Hepatocyte (in vitro differentiated cells): Measurements from ENCODE around the gene RRP12. TPM values are rescaled to one million over a fixed set of nuclear protein-coding genes. Genes with fewer than 3 reads are reported as not detected.

Experiments
- DNase-seq: peaks from one replicate; pipeline ENCODE4 v3.0.0-alpha.2; 2016; ENCODE audit warnings: low spot score
- H2AFZ ChIP-seq: fragments of 200-600 bp; sonication (generic); 2 replicates; pipeline ENCODE4 v1.6.0; 2016; ENCODE audit warnings: antibody characterized with exemption, mild to moderate bottlenecking
- H3K27ac ChIP-seq: fragments of 200-600 bp; sonication (generic); 2 replicates; pipeline ENCODE4 v1.5.1; 2016; ENCODE audit warnings: mild to moderate bottlenecking
- H3K27me3 ChIP-seq: fragments of 200-600 bp; sonication (generic); 2 replicates; pipeline ENCODE4 v1.6.1; 2016
- H3K36me3 ChIP-seq: fragments of 200-600 bp; sonication (generic); replicated peaks from 2 replicates; pipeline ENCODE4 v1.5.1; 2016; ENCODE audit warnings: low read depth; ENCODE audit not compliant: insufficient read depth
- H3K4me1 ChIP-seq: fragments of 200-600 bp; sonication (generic); 2 replicates; pipeline ENCODE4 v1.5.1; 2016; ENCODE audit warnings: mild to moderate bottlenecking, moderate library complexity; ENCODE audit not compliant: insufficient read depth
- H3K4me2 ChIP-seq: fragments of 200-600 bp; sonication (generic); 2 replicates; pipeline ENCODE4 v1.6.0; 2016
- H3K4me3 ChIP-seq: fragments of 200-600 bp; sonication (generic); 2 replicates; pipeline ENCODE4 v1.5.1; 2016; ENCODE audit warnings: mild to moderate bottlenecking
- H3K79me2 ChIP-seq: fragments of 200-600 bp; sonication (generic); 2 replicates; pipeline ENCODE4 v1.6.0; 2017; ENCODE audit warnings: mild to moderate bottlenecking
- H3K9me2 ChIP-seq: fragments of 200-600 bp; sonication (generic); replicated peaks from 2 replicates; pipeline ENCODE4 v1.6.0; 2017; ENCODE audit warnings: mild to moderate bottlenecking; ENCODE audit not compliant: insufficient read depth
- H3K9me3 ChIP-seq: fragments of 200-600 bp; sonication (generic); 2 replicates; pipeline ENCODE4 v1.5.1; 2016; ENCODE audit warnings: low read depth, mild to moderate bottlenecking
- H4K20me1 ChIP-seq: fragments of 200-600 bp; sonication (generic); 2 replicates; pipeline ENCODE4 v1.6.0; 2016; ENCODE audit warnings: mild to moderate bottlenecking; ENCODE audit not compliant: insufficient read depth, poor library complexity, severe bottlenecking
- CTCF ChIP-seq: fragments of 200-600 bp; sonication (generic); IDR thresholded peaks from 2 replicates; pipeline ENCODE4 v1.5.1; 2016; ENCODE audit warnings: antibody characterized with exemption, mild to moderate bottlenecking; ENCODE audit not compliant: poor library complexity
- EZH2 ChIP-seq: fragments of 200-600 bp; sonication (generic); IDR thresholded peaks from 2 replicates; pipeline ENCODE4 v1.6.1; 2016; ENCODE audit warnings: antibody characterized with exemption, mild to moderate bottlenecking, borderline replicate concordance
- EZH2phosphoT487 ChIP-seq: fragments of 200-600 bp; sonication (generic); IDR thresholded peaks from one replicate; pipeline ENCODE4 v1.6.1; 2018; ENCODE audit warnings: antibody characterized with exemption, mild to moderate bottlenecking, low read depth, moderate library complexity; ENCODE audit not compliant: unreplicated experiment, severe bottlenecking
- WGBS: methylation state at CpG from one replicate; pipeline ENCODE4 v1.1.6; 2016; ENCODE audit warnings: low lambda C conversion rate; ENCODE audit errors: missing lambda C conversion rate; 5-methylcytosine and 5-hydroxymethylcytosine counted together
- polyA plus RNA-seq: library from polyadenylated mRNA; unstranded; fragments of >200 nt; fragmentation: Nextera tagmentation; extraction: Ambion mirVana; gene quantifications from 2 replicates; pipeline ENCODE4 v1.2.1, GENCODE V29; 2016
- total RNA-seq: library from RNA; depleted of rRNA; stranded (reverse); fragments of >200 nt; gene quantifications from 2 replicates; pipeline ENCODE4 v1.2.3, GENCODE V29; 2014

Gene RRP12
- total and polyA plus RNA-seq, 2 experiments from 2014 or later: 10.6 to 20.6 TPM

- no peak for TF ChIP-seq EZH2phosphoT487
- TF ChIP-seq CTCF: no peak
- TF ChIP-seq EZH2: no peak
- Histone ChIP-seq H3K27ac (no peak overlapping the region), H3K79me2 (no peaks in the 10 kb centered on the region), H3K36me3 (no peaks in the 10 kb centered on the region), H3K9me3 (no peaks in the 10 kb centered on the region), H3K4me2 (no peak overlapping the region), H4K20me1 (no peaks in the 10 kb centered on the region), H2AFZ (no peak overlapping the region), H3K27me3 (no peaks in the 10 kb centered on the region), H3K4me1 (no peaks in the 10 kb centered on the region), H3K9me2 (no peaks in the 10 kb centered on the region), H3K4me3 (no peak overlapping the region)
- WGBS: 80% methylated on average over 4 of the region's 4 CpGs
- no peak for DNase-seq
These were observed 10.3 kb upstream of the RRP12 start for GRCh38 chr10:97411406-97411805.

GRCh38 chr10:97408496-97408992 is 7.4 kb upstream of the RRP12 start:
- Histone ChIP-seq H3K4me1 (no peaks in the 10 kb centered on the region), H3K27ac (no peak overlapping the region), H3K4me3 (no peak overlapping the region), H3K9me3 (no peaks in the 10 kb centered on the region), H3K27me3 (no peaks in the 10 kb centered on the region), H3K4me2 (no peak overlapping the region), H3K79me2 (no peaks in the 10 kb centered on the region), H3K9me2 (no peaks in the 10 kb centered on the region), H3K36me3 (no peaks in the 10 kb centered on the region), H2AFZ (no peak overlapping the region), H4K20me1 (no peaks in the 10 kb centered on the region)
- WGBS: 82% methylated on average over 10 of the region's 10 CpGs
- DNase-seq: no peak
- TF ChIP-seq EZH2: no peak
- TF ChIP-seq CTCF: no peak
- no peak for TF ChIP-seq EZH2phosphoT487

- no peaks in the 10 kb centered on the region for H3K9me2 ChIP-seq
- H3K27me3 ChIP-seq: no peaks in the 10 kb centered on the region
- H3K4me1 ChIP-seq: no peaks in the 10 kb centered on the region
- no peak for DNase-seq
- 93% methylated on average over 2 of the region's 2 CpGs for WGBS
- no peaks in the 10 kb centered on the region for H4K20me1 ChIP-seq
- no peak overlapping the region for H3K27ac ChIP-seq
- no peak overlapping the region for H3K4me2 ChIP-seq
- H2AFZ ChIP-seq: no peak overlapping the region
- H3K79me2 ChIP-seq: no peaks in the 10 kb centered on the region
- no peaks in the 10 kb centered on the region for H3K36me3 ChIP-seq
- H3K4me3 ChIP-seq: no peak overlapping the region
- no peaks in the 10 kb centered on the region for H3K9me3 ChIP-seq
- no peak for TF ChIP-seq CTCF
- TF ChIP-seq EZH2: no peak
These were observed 6.8 kb upstream of the RRP12 start for GRCh38 chr10:97407952-97408248.
